Endothelial cell of umbilical vein (primary cell): Measurements from ENCODE around the gene SPTLC1. TPM values are rescaled to one million over a fixed set of nuclear protein-coding genes. Genes with fewer than 3 reads are reported as not detected.

Source experiments
- BruUV-seq: library from RNA; stranded (reverse); fragments of 400-500 nt; replicated peaks from 2 replicates; lab custom pipeline; 2021; lab: Mats Ljungman, UMichigan
- CTCF ChIA-PET: fragments of 300-600, 350-600 bp; sonication (Branson Sonifier 250); formaldehyde crosslinking; loops from one replicate; lab custom pipeline; 2021; ENCODE audit warnings: antibody characterized with exemption, inconsistent platforms; lab: Charles Lee
- POLR2A ChIA-PET: fragments of 300-600, 350-600 bp; sonication (Branson Sonifier 250); formaldehyde crosslinking; loops from one replicate; lab custom pipeline; 2021; ENCODE audit warnings: antibody characterized with exemption, inconsistent platforms; lab: Charles Lee
- DNase-seq: peaks from one replicate; pipeline ENCODE4 v3.0.0-alpha.2; 2011; ENCODE audit warnings: low read depth, low spot score
- FAIRE-seq: peaks from 2 replicates; lab custom pipeline; 2011; peaks lifted over from hg19 to GRCh38; lab: Jason Lieb, UNC
- H2AFZ ChIP-seq: 2 replicates; pipeline ENCODE4 v1.6.0; 2012; ENCODE audit warnings: low read depth, low read length, control low read depth, inconsistent platforms
- H3K27ac ChIP-seq: 2 replicates; pipeline ENCODE4 v1.5.1; 2011; ENCODE audit warnings: low read depth, mild to moderate bottlenecking, control low read depth, low read length, moderate library complexity; ENCODE audit not compliant: insufficient read depth
- H3K27me3 ChIP-seq, 2 experiments: 2 replicates each; pipeline versions ENCODE4 v1.6.0 to v1.6.1; 2011; ENCODE audit warnings: low read length in 2 of 2, mixed read lengths in 1 of 2; ENCODE audit not compliant: control insufficient read depth in 2 of 2, insufficient read depth in 2 of 2
- H3K36me3 ChIP-seq, 2 experiments: 2 replicates in 1 of 2; 3 replicates in 1 of 2; pipeline ENCODE4 v1.5.1; 2011; ENCODE audit warnings: low read length in 2 of 2, mild to moderate bottlenecking in 1 of 2, moderate library complexity in 1 of 2; ENCODE audit not compliant: control insufficient read depth in 2 of 2, insufficient read depth in 2 of 2; ENCODE audit errors: extremely low read depth in 1 of 2
- H3K4me1 ChIP-seq: 3 replicates; pipeline ENCODE4 v1.5.1; 2011; ENCODE audit warnings: mild to moderate bottlenecking, low read length; ENCODE audit not compliant: control insufficient read depth, insufficient read depth; ENCODE audit errors: extremely low read depth
- H3K4me2 ChIP-seq: 2 replicates; pipeline ENCODE4 v1.6.1; 2011; ENCODE audit warnings: low read length, control low read depth, mixed read lengths; ENCODE audit not compliant: insufficient read depth
- H3K4me3 ChIP-seq, 3 experiments: fragments of 200-600 bp in 1 of 3; sonication (generic), shearing (Covaris generic) in 1 of 3; replicated peaks in 1 of 3; 2 replicates each; pipeline ENCODE4 v1.5.1; 2011 to 2016; ENCODE audit warnings: control low read depth in 3 of 3, low read length in 3 of 3, mild to moderate bottlenecking in 2 of 3, inconsistent platforms in 1 of 3, low read depth in 1 of 3, moderate library complexity in 1 of 3; ENCODE audit not compliant: insufficient read depth in 1 of 3
- H3K79me2 ChIP-seq: 2 replicates; pipeline ENCODE4 v1.6.0; 2012; ENCODE audit warnings: low read length, inconsistent platforms; ENCODE audit not compliant: control insufficient read depth, insufficient read depth
- H3K9ac ChIP-seq: replicated peaks from 2 replicates; pipeline ENCODE3; 2011; ENCODE audit warnings: low read length, control low read depth; ENCODE audit not compliant: insufficient read depth; ENCODE audit errors: extremely low read depth
- H3K9me1 ChIP-seq: replicated peaks from 3 replicates; pipeline ENCODE4 v1.6.0; 2011; ENCODE audit warnings: mild to moderate bottlenecking, low read length; ENCODE audit not compliant: control insufficient read depth, insufficient read depth; ENCODE audit errors: extremely low read depth
- H3K9me3 ChIP-seq: replicated peaks from 2 replicates; pipeline ENCODE4 v1.5.1; 2012; ENCODE audit warnings: low read length, inconsistent platforms; ENCODE audit not compliant: control insufficient read depth, insufficient read depth
- H4K20me1 ChIP-seq: replicated peaks from 2 replicates; pipeline ENCODE3; 2011; ENCODE audit warnings: mild to moderate bottlenecking, low read length; ENCODE audit not compliant: control insufficient read depth, insufficient read depth; ENCODE audit errors: extremely low read depth
- CTCF ChIP-seq, 2 donors: IDR thresholded peaks; 1 replicate in 1 of 2; 2 replicates in 1 of 2; pipeline ENCODE4 v1.5.1; 2011; ENCODE audit warnings: low read length in 2 of 2, mild to moderate bottlenecking in 2 of 2, moderate library complexity in 2 of 2, control low read depth in 1 of 2, inconsistent platforms in 1 of 2, low read depth in 1 of 2; ENCODE audit not compliant: insufficient read depth in 1 of 2; ENCODE audit errors: extremely low read depth in 1 of 2
- EZH2 ChIP-seq: IDR thresholded peaks from 2 replicates; pipeline ENCODE4 v1.6.1; 2012; ENCODE audit warnings: borderline replicate concordance, low read depth, mild to moderate bottlenecking, moderate library complexity, low read length, inconsistent platforms; ENCODE audit not compliant: severe bottlenecking
- FOS ChIP-seq: IDR thresholded peaks from 2 replicates; pipeline ENCODE4 v1.6.1; 2011; ENCODE audit warnings: mild to moderate bottlenecking, low read length, moderate library complexity, borderline replicate concordance; ENCODE audit not compliant: insufficient read depth
- GATA2 ChIP-seq: IDR thresholded peaks from 2 replicates; pipeline ENCODE4 v1.7.0; 2011; ENCODE audit warnings: low read depth, mild to moderate bottlenecking, moderate library complexity, mixed read lengths, low read length; ENCODE audit not compliant: insufficient read length, insufficient read depth
- JUN ChIP-seq: IDR thresholded peaks from 2 replicates; pipeline ENCODE4 v1.6.1; 2011; ENCODE audit warnings: borderline replicate concordance, low read depth; ENCODE audit not compliant: insufficient read length, insufficient read depth
- MAX ChIP-seq: IDR thresholded peaks from 2 replicates; pipeline ENCODE4 v1.6.1; 2011; ENCODE audit not compliant: insufficient read depth, insufficient read length
- MYC ChIP-seq: IDR thresholded peaks from one replicate; pipeline ENCODE4 v1.6.1; 2011; ENCODE audit warnings: mild to moderate bottlenecking, low read depth, low read length
- POLR2A ChIP-seq: IDR thresholded peaks from 2 replicates; pipeline ENCODE4 v1.6.1; 2012; ENCODE audit warnings: low read depth, mild to moderate bottlenecking, control low read depth, low read length
- POLR2AphosphoS5 ChIP-seq: IDR thresholded peaks from 2 replicates; pipeline ENCODE4 v1.6.1; 2012; ENCODE audit warnings: low read depth, mild to moderate bottlenecking, control low read depth, low read length, moderate library complexity; ENCODE audit not compliant: insufficient read depth
- dilution Hi-C: fragments of 300-500 bp; cut with MboI; formaldehyde crosslinking; loops from one replicate; pipeline ENCODE4 v1.15.0; 2019; ENCODE audit warnings: low sequenced_read_pairs; ENCODE audit not compliant: extremely low pct_ligation_motif_present
- intact Hi-C: fragments of 100-400 bp; cut with micrococcal nuclease; formaldehyde crosslinking; loops from one replicate; pipeline ENCODE4 v1.10.0; 2022
- polyA plus RNA-seq, 4 experiments: library from polyadenylated mRNA; depleted of rRNA in 3 of 4; stranded (reverse) in 3 of 4; unstranded in 1 of 4; fragments of >200 nt; gene quantifications; 2 replicates each; pipeline versions ENCODE4 v1.2.1 to v1.2.3, GENCODE V29; 2011 to 2012; ENCODE audit warnings: missing spikeins in 1 of 4
- total RNA-seq: library from RNA; stranded (reverse); gene quantifications from 2 replicates; pipeline ENCODE4 v1.2.3, GENCODE V29; 2021

Gene SPTLC1
- total and polyA plus RNA-seq, 2 donors (not counting 3 experiments of a cell fraction or from before 2014, with no cell fraction given), result 35.9 to 68.5 TPM

DNA sequence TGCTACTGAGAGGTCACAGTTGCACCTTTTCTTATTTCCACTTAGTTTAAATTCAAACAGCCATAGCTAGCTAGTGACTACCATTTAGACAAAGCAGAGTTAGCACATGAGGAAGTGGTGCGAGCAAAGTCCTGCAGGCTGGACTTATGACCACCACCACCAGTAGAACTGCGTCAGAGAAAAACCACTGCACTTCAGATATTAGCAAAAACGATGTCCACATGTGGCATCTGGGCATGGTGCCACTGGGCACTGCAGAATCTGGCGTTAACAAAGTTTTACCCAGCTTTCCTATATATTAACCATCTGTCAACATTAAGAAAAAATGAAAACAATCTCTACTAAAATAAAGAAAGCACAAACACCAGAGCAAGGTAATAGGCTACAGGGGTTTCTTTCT is 80.1 kb downstream of the SPTLC1 start:
- dilution Hi-C loops (no loop called here), intact Hi-C loops (no loop called here)
- H2AFZ ChIP-seq, result no peak overlapping the region
- ChIA-PET CTCF (no interaction called here), POLR2A (no interaction called here)
- H3K4me1 ChIP-seq, result no peaks in the 10 kb centered on the region
- no peak overlapping the region for H3K9ac ChIP-seq
- no peak overlapping the region for H3K27ac ChIP-seq
- no peaks in the 10 kb centered on the region for H3K9me3 ChIP-seq
- H3K27me3 ChIP-seq, result no peaks in the 10 kb centered on the region
- H3K4me2 ChIP-seq, result no peak overlapping the region
- H3K9me1 ChIP-seq, result no peaks in the 10 kb centered on the region
- no peak for DNase-seq
- no peaks in the 10 kb centered on the region for H3K79me2 ChIP-seq
- no TSS peak for BruUV-seq
- H3K4me3 ChIP-seq, result no peak overlapping the region
- H3K36me3 ChIP-seq, result peaks cover 7 to 23% of the 10 kb centered on the region in 2 experiments
- TF ChIP-seq MYC, result no peak
- TF ChIP-seq JUN, result no peak
- no peak for TF ChIP-seq CTCF (IDR thresholded peaks at IDR 0.05; ENCODE audit: extremely low read depth in 1 of 2, insufficient read depth in 1 of 2, low read depth in 1 of 2, low read length in 2 of 2)
- no peak for TF ChIP-seq MAX
- no peak for TF ChIP-seq EZH2
- no peak for TF ChIP-seq FOS
- TF ChIP-seq POLR2A, result no peak
- TF ChIP-seq POLR2AphosphoS5, result no peak
- no peak for TF ChIP-seq GATA2
- FAIRE-seq, result no peak
- H4K20me1 ChIP-seq, result no peaks in the 10 kb centered on the region
